GM19468 (cell line): ENCODE measurements around the gene TST.

ENCODE experiments used
- ATAC-seq: cut with Tn5 transposase; IDR thresholded peaks from one replicate; pipeline ENCODE4 v1.9.1; 2021; ENCODE audit warnings: mild to moderate bottlenecking, moderate library complexity, moderate number of reproducible peaks; ENCODE audit not compliant: unreplicated experiment; ENCODE audit errors: extremely low read depth

TST gene

DNA sequence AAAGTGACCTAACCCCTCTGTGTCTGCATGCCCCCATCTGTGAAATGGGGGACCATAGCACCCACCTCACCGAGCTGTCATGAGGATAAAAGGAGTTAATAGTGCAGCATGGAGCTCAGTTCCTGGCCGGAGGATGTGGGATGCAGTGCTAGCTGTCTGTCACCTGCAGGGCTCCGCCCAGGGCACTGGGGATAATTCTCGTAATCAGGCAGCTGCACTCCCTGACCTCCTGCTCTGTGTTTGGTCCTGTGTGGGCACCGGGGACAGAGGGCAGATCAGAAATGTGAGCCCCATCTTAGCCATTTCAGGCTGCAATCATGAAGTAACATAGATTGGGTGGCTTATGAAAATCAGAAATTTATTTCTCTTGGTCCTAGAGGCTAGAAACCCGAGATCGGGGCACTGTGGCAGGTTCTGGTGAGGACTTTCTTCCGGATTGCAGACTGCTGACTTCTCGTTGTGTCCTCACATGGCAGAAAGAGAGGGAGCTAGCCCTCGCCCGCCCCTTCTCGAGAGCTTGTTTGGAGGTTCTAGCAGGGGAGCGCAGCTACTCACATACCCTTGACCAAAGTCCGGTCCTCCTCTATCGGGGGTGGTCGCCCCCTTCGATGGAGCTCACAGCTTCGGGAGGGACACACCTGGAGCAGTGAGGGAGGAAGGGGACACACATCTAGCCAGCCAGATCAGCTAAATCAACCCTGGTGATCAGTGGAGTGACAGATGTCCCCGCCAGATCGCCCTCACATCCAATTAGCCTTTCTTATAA, 35.5 kb upstream of the TST start:
- ATAC-seq, result no peak

DNA sequence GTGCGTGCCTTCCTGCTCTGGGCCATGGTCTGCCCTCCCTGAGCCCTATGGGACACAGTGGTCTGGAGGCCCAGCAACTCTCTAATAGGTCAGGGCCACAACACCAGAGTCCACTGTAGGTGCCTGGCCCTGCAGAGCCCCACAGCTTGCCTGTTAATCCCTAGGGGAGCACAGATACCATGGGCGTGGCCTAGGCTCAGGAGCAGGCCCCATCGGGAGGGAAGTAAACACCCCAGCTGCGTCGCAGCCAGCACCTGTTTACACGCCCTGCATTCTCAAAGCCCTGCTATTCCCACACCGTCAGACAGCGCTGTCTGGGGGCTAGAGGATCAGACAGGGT, 34.8 kb upstream of the TST start:
- ATAC-seq, result no peak

DNA sequence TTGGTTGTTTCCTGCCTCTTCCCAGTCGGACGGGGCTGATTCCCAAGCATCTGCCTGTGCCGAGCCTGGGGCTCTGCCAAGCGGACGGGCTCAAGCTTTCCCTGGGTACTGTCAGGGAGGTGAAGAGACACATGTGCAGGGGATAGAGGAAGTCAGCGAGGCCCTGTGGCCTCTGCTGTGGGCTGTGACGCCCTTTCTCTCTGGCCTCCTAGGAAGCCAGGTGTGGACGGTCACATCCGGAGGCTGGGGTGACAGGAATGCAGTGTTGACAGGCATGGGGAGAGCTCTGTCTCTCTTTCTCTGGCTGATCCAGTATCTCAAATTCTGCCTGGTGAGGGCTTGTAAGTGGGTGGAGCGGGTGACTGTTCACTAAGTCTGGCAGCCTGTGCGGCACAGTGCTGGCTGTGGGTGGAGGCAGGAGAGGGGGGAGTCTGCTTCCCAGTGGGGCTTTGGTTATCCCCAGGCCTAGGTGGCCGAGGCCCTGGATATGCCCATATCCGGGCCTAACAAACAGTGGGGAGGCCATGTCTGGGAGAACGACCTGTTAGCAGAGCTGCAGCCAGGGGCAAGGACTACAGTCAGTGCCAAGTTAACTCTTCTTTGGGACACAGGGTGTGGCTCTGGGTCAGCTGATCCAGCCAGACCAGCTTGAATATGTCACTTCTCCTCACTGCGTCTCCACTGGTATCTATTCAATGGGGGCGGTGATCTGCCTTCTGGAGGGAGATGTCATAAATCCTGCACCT, 34.2 kb upstream of the TST start:
- no peak for ATAC-seq

DNA sequence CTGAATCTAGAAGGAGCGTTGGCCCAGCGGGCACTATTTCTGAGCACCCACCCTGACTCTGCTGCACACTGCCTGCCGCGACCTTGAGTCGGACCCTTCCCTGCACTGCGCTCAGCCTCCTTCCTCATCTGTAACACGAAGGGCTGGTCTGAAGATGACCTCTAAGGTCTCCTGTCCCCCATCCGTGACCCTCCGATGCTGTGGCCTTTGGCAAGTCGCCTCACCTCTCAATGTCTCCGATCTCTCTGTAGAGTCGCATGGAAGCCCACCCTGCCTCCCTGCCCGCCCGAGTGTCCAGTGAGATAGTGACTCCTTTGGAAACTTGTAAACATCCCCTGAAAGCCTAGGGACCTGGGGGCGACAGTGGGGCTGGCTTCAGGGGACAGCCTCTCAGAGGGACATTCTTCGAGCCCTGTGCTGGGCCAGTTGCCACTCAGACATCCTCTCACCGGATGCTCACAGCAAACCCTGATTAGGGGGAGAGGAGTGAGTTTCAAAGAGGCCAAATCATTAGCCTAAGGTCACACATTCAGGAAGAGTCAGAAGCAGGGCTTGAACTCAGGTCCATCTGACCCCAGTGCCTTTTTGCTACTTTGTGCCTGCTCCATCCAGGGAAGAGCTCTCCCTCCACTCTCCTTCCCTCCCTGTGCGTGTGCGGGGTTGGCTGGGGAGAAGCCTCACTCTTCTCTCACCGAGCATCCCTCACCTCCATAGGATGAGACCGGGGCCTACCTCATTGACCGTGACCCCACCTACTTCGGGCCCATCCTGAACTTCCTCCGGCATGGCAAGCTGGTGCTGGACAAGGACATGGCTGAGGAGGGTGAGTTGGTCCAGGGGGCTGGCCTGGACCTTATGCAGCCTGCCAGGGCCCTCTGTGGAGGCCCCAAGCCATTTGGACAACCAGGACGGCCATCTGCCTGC, 33.4 kb upstream of the TST start:
- ATAC-seq, result no peak

DNA sequence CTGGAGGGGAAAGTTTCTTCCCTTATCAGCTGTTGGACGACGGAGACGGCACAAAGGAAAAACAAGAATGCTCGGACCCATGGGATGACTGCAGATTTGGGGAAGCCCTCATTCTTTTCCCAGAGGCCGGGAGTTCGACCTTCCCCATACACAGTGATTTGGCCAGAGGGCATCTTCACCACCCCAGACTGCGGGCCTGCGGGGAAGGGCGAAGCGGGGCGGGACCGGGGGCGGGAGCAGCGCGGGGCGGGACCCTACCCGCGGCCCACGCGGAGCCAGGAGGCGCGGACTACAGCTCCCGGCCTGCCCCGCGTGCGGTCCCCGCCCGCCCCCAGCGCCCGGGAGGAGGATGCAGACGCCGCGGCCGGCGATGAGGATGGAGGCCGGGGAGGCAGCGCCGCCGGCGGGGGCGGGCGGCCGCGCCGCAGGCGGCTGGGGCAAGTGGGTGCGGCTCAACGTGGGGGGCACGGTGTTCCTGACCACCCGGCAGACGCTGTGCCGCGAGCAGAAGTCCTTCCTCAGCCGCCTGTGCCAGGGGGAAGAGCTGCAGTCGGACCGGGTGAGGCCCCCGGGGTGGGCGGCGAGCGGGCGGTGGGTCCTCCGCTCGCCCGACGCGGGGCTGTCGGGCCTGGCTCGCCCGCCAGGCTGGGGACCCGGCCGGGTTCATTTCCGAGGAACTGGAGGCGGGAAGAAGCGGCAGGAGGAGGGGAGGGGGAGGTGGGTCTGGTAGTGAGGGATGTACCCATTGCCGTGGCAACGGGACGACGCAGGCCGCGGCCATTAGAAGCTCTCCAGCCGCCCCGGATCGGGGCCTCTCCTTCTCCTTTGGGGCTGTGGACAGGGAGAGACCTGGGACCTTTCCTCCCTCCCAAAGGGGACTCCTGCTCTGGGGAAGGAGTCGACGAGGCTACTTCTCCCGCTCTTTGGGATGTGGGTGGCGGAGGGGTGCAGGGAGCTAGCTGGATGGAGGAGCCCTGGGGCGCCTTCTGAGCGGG, 32.4 kb upstream of the TST start, which contains the start of gene KCTD17:
TSS of gene KCTD17 (plus strand) at position 352 of the 995 bp plus-strand sequence. CDS start at position 371, 19 bp downstream.
- ATAC-seq, result no peak

DNA sequence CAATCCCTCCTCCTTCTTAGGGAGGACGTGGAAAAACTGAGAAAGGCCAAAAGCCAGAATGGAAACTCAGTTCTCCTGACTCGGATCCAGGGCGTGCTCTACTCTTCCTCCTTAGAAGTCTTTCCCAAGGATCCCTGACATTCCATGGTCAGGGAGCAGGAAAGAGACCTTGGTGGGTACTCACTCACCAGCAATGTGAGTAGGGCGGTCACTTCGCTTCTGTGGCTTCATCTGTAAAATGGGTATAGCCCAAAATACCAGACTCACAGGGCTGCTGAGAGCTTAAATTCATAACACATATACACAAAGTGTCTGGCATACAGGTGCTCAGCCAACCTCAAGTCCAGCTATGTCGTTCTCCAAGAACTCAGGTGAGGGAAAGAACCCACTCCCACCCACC, 31.7 kb upstream of the TST start:
- ATAC-seq, result no peak

DNA sequence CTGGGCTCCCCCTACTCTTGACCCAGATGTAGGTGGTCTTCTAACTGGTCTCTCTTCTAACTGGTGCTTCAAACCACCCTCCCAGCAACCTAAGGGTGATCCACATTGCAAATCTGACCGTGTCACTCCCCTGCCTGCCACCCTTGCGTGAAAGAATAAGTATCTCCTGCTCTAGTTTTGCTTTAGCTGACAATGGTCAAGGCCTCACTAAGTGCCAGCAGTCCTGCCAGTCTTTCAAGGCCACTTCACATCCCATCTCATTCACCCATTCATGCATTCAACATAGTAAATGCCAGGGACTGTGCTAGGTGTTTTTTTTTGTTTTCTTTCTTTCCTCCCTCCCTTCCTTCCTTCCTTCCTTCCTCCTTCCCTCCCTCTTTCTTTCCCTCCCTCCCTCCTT, 30.0 kb upstream of the TST start:
- ATAC-seq, result no peak

DNA sequence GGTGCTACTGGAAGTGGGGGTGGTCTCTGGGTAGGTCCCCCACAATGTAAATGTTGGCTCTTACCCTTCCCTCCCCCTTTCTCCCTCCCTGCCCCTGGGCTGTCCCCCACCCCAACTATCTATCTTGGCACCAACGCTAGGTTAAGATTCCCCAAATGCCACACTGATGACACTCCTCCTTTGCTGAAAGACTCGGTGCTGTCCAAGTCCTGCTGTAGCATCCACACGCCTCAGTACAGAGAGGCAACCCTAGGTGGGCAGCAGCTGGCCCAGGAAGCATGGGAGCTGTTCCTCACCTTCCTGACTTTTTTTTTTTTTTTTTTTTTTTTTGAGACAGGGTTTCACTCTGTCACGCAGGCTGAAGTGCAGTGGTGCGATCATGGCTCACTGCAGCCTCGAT, 28.9 kb upstream of the TST start:
- no peak for ATAC-seq

DNA sequence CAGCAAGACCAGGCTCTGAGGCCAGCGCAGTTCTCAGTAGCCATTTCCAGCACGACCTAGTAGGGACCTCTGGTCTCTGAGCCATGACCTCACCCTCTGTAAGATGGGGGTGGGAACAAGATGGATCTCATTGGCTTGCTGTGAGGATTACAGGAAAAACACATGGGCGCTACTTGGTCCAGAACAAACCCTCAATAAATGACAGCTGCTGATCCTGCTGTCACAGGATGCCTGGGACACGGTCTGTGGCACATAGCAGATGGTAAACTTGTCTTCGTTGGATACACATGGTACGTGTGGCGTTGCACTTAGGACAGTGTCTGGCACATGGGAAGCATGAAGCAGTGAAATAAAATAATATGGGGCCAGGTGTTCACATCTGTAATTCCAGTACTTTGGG, 27.8 kb upstream of the TST start:
- no peak for ATAC-seq

DNA sequence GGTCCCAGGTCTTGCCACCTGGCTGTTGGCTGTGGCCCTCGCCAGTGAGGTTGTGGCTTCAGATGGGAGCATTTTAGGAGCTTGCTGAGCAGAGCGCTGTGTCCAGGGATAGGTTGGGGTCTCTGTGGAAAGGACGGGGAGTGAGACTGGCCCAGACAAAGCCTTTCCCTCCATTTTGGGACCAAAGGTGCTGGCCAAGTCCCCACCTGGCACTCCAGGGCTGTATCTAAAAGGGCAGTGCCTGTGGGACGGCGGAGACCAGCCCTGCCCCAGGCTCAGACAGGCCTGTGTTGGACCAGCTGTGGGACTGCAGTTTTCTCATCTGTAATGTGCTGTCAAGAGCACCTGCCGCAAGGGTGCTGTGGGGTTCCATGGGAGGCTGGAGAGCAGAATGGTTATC, 27.3 kb upstream of the TST start:
- ATAC-seq, result no peak

DNA sequence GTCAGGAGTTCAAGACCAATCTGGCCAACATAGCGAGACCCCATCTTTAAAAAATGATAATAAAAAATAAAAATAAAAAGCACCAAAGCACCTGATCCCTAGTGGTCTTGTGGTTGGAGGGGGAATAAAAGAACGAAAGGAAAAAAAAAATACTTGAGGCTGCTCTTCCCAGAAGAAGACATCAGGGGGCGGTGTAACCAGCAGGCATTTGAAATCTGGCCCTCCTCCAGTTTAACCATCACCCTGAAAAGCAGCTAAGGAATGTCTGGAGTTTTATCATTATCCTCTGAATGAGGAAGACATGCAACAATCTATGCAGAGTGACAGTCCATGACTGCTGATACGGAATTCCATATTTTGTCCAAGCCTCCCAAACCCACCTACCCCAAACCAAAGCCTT, 26.7 kb upstream of the TST start:
- no peak for ATAC-seq

DNA sequence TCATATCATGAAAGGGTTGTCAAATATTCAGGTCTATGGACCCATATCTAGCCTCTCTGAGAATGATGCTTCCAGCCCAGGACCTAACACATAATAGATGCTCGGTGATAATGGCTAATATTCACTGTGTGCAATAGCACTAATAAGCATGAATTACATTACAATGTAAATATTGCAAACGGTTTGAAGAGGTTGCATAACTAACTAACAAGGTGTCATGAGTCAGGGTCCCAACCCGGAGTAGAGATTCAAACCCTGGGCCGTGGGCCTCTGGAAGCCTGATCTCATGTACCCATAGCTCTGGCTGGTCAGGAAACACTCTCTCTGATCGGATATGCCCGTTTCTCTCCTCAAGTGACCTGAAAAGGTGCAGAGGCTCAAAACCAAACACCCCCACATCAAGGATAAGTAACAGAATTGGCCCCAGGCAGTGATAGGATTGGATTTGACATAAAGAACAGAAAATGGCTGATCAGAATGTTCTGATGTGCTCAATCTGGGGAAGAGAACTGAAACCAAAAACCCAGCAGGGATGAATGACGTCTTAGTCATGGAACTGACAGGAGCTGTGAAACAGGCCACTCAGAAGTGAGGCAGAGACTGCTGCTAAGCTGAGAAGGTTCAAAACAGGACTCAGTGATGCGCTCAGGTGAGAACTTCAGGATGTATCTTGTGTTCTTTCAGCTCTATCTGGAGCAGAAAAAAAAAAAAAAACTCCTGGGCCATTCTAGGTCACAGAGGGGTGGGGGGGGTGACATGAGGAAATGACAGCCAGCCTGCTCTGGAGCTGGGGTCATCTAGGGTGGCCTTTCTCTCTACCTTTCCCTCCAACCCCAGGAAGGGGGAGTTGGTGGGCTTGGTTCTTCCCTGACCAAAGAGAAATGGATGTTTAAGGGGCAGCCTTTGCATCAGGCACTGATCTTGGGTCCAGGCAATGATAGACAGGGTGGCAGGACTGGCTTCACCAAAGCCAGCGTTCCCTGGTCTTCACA, 25.7 kb upstream of the TST start:
- no peak for ATAC-seq

DNA sequence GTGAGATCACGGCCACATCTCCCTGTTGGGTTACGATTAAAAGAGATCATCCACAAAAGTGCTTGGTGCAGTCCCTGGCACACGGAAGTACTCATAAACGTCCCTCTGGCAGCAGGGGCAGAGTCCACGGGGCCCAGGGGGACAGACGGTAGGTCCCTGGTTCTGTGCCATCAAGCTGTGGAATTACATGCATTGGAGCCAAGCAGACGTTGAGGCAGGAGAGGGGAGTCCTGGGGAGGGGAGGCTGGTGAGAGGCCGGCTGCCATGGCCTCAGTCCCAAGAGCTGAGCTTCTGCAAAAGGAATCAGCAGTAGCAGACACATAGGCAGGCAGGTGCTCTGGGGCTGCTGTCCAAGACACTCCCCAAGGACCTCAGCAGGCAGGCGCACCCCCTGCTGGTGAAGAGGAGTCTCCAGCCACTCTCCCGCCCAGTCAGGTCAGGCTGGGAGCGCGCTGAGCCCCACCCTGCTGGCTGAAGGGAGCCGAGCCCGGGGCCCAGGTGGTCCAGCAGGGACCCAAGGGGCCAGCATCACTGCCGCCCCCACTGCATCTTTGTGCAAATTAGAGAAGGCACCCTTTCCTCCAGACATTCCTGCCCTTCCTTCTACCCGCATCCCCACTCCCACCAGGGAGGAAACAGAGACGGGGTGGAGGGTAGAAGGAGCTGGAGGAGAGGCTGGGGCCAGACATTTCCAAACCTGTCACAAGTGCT, 24.7 kb upstream of the TST start:
- ATAC-seq, result no peak

DNA sequence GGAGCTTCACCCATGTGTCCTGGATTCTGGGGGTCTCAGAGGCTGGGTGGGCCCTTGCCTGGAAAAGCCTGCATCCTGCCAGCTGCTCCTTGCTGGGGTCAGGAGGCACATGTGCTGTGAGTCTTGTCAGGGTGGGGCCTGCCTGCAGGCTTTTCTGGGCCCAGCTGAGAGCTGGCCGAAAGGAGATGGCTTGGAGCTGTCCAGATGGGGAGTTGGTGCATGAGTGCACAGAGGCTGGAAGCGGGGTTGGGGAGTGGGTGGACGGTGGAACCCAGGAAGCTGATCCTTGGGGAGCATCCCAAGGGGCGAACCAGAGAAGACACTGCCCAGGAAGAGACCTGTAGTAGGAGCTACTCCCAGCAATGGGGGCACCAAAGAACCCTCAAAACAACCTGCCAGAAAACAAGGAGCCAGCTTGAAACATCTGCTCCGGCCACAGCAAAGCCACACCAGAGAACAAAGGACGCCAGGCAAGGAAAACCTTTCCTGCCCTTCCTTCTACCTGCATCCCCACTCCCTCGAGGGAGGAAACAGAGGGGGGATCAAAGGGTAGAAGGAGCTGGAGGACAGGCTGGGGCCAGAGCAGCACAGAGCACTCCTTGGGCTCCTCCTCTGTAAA, 24.1 kb upstream of the TST start:
- no peak for ATAC-seq

DNA sequence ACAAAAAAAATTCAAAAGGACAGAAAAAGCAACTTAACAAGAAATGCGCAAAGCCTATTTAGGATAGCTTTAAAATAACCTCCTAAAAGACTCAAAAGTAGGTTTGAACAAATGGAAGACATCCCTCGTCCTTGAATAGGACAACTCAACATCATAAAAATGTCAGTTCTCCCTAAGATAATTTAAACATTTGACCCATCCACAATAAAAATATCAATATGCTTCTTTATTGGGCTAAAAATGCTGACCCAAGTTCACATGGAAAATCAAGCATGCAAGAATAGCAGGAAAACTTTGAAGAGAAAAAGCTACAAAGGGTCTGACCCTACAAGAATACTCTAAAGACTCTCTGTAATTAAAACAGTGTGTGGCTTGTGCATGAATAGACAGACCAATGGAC, 20.2 kb upstream of the TST start:
- ATAC-seq, result no peak

DNA sequence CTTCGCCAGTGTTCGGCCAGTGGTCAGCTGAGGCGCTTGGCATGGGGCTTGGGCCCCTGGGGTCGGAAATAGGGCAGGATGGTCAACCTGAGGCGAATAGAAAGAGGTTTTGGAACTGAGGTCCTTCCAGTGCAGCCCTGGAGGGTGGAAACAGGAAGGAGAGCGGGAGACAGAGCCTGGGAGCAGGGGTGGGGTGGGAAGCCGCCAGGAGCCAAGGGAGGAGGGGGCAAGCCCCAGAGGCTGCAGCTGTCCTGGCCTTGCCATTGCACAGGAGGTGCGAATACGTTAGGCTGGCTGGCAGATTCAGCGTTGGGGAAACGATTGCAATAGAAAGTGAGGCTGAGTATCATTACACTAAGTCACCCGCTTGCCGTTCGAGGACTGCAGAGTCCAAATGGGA, 18.4 kb upstream of the TST start:
- no peak for ATAC-seq

DNA sequence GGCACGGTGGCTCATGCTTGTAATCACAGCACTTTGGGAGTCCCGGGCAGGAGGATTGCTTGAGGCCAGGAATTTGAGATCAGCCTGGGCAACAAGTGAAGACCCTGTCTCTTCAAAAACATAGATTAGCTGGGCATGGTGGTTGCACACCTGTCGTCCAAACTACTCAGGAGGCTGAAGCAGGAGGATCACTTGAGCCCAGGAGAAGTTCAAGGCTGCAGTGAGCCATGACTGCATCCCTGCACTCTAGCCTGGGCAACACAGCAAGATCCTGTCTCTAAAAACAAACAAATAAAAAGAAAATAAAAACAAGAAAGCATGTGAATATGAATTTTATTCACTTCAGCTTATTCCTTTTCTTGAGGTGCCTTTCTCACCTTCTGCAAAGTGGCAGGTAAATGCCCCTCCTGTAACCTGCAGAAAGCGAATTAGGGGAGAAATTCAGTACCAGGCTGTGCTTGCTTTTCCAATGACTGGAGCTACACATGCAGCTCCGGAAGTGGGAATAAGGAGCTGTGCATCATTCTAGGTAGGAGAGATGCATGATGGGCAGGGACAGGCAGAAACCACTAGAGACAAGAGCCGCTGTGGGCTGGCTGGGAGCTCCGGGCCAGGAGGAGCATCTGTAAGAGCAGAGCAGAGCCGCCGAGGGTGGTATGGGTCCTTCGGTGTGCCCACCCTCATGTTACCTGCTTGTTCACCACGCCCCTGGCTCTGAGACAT, 17.6 kb upstream of the TST start:
- ATAC-seq, result no peak
